Activated naive CD8-positive, alpha-beta T cell (primary cell): Measurements from ENCODE around the gene ACOT7.
A peak's percentile ranks its signal among the peaks of the same experiment; 100 is the strongest.

Experiments
- H3K27ac Mint-ChIP-seq: one replicate; pipeline ENCODE4 v1.8.0; 2021; ENCODE audit warnings: mixed read lengths
- H3K27me3 Mint-ChIP-seq: one replicate; pipeline ENCODE4 v1.8.0; 2021; ENCODE audit warnings: mixed read lengths
- H3K36me3 Mint-ChIP-seq: one replicate; pipeline ENCODE4 v1.8.0; 2021; ENCODE audit warnings: mixed read lengths
- H3K4me1 Mint-ChIP-seq: one replicate; pipeline ENCODE4 v1.8.0; 2021; ENCODE audit warnings: low read depth, mixed read lengths
- H3K4me3 Mint-ChIP-seq: one replicate; pipeline ENCODE4 v1.8.0; 2021; ENCODE audit warnings: mild to moderate bottlenecking, mixed read lengths
- H3K9me3 Mint-ChIP-seq: one replicate; pipeline ENCODE4 v1.8.0; 2021; ENCODE audit warnings: low read depth, mixed read lengths

The ACOT7 gene

DNA sequence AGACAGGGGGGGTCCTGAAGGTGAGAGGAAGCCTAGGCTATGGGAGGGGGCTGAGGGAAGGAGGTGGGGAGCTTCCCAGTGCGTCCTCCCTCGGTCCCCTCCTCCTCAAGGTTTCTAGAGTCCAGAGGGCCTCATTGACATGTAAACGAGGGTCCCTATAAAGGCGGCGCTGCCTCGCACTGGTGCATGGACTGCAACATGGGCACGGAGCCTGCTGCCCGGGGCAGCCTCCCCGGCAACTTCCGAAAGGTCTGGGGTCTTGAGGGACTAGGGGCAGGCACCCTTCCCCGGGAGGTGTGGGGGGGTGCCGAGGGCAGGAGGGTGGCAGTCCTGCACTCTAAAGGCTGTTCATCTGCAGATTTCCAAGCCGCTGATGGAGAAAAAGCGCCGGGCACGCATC, 149.6 kb downstream of the ACOT7 start, which contains the start of gene HES3:
HES3 (plus strand) TSS at position 187 of the 400 bp plus-strand sequence; CDS start at position 374, 187 bp downstream.
- Mint-ChIP-seq H3K9me3 (no peaks in the 10 kb centered on the region), H3K4me1 (peaks cover 11% of the 10 kb centered on the region), H3K36me3 (no peaks in the 10 kb centered on the region), H3K27me3 (peaks cover 32% of the 10 kb centered on the region), H3K4me3 (no peak within 1 kb of the TSS), H3K27ac (no peak within 1 kb of the TSS)

DNA sequence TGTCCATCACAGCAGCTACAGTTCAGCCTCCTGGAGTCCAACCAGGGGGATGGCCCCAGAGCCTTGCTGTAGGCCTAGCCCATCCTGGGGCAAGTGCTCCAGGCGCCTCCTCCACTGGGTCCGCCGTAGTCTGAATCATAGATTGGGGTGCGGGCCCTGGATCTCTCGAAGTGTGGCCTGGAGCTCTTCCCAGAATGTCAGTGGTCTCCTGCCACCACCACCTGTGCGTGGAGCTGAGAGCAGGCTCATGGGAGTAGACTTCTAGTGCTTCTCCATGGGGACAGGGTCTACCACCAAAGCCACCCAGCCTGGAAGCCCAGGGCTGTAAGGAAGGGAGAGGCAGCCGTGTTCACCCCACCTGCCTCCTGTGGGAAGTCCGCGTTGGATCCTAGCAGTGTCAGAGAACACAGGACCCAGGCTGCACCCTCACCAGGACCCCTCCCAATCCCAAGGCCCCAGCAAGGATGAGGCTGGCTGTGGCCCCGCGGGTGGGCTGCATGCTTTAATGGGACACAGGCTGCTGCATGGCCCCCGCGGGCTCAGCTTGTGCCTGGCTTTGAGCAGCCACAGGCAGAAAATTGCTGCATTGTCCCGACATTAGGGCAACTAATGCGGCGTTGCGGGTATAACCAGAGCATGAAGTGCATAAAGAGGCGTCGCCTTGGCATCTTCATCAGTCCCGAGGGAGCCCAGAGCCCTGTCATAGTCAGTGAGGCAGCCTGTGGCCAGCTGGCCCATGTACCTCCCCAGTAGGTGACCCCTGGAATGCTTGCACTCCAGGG, 150.3 kb downstream of the ACOT7 start:
- H3K36me3 Mint-ChIP-seq, result no peaks in the 10 kb centered on the region
- H3K4me3 Mint-ChIP-seq, result no peak overlapping the region
- H3K4me1 Mint-ChIP-seq, result peaks cover 11% of the 10 kb centered on the region
- H3K27me3 Mint-ChIP-seq, result peaks cover 35% of the 10 kb centered on the region
- no peak overlapping the region for H3K27ac Mint-ChIP-seq
- no peaks in the 10 kb centered on the region for H3K9me3 Mint-ChIP-seq

DNA sequence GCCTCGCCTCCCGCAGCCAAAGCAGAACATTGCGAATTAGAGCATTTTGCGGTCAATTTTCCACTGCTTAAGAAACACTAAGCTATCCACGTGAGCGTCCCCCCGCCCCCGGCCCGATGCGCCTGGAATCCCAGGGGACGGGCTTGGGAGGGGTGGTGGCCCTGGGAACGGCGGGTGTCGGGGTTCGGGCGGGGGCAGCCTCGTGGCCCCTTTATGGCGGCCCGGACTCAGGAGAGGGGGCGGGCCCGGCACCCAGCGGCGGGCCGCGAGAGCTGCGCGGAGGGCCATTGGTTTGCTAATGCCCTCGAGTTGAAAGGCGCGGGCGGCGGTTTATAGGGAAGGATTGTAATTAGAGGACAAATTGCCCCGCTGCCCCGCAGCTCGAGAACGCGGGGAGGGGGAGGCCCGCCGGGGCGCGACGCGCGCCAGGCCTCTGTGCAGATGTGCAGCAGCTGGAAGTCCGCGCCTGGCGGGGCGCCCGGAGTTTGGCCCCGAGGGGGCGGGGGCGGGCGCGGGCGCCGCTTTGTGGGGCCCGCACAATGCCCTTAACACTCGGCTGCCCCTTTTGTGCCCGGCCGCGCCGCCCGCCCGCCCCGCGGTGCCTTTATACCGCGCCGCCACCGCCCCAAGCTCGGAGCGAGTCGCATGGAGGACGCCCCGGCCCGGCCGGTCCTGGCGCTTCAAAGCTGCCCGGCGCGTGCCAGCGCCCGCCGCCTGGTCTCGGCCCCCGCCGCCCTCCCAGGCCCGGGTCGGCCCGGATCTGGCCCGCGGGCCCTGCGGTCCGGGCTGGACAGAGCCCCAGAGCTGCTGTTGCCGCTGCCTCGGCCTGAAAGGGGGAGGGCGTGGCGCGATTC, 151.5 kb downstream of the ACOT7 start:
- Mint-ChIP-seq H3K4me1 (peaks cover 11% of the 10 kb centered on the region), H3K4me3 (no peak overlapping the region)

DNA sequence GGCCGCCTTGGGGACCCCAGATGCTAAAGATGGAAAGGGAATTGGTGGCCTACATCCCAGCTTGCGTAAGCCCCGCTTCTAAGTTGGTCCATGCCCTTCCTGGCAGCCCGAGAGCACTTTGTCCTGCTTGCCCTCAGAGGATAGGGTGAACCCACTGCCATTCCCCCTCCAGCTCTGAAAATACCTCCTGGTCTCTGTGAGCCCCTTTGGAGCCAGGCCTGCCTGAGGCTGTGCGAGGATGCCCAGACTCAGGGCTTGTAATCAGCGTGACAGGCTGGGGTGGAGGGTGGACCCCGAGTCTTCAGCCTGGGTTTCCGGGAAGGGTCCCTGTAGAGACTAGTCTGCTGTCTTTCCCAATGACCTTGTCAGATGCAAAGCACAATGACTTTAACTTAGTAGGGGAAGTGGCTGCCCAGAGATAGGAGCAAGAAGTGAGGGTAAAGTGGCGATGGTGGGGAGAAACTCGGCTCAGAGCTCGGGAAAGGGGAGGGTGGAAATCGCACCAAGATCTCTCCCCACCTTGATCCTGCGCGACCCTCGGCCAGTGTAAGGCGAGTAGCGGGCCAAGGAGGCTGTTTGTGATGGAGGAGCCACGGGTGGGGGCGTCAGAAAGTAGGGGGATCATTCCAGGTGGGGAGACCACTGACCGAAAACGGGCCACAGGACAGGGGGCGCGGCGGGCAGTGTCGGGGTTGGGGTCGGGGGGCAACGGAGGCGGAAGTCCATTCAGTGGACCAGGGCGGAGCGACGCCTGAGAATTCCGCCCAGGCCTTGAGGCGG, 152.3 kb downstream of the ACOT7 start:
- H3K4me3 Mint-ChIP-seq, result peak overlapping the region; percentile 3
- no peak overlapping the region for H3K27ac Mint-ChIP-seq

More for the DNA sequence above, 151.5 kb downstream of the ACOT7 start:
- Mint-ChIP-seq H3K9me3 (no peaks in the 10 kb centered on the region), H3K36me3 (no peaks in the 10 kb centered on the region), H3K27ac (no peak overlapping the region), H3K27me3 (peaks cover 31% of the 10 kb centered on the region)

DNA sequence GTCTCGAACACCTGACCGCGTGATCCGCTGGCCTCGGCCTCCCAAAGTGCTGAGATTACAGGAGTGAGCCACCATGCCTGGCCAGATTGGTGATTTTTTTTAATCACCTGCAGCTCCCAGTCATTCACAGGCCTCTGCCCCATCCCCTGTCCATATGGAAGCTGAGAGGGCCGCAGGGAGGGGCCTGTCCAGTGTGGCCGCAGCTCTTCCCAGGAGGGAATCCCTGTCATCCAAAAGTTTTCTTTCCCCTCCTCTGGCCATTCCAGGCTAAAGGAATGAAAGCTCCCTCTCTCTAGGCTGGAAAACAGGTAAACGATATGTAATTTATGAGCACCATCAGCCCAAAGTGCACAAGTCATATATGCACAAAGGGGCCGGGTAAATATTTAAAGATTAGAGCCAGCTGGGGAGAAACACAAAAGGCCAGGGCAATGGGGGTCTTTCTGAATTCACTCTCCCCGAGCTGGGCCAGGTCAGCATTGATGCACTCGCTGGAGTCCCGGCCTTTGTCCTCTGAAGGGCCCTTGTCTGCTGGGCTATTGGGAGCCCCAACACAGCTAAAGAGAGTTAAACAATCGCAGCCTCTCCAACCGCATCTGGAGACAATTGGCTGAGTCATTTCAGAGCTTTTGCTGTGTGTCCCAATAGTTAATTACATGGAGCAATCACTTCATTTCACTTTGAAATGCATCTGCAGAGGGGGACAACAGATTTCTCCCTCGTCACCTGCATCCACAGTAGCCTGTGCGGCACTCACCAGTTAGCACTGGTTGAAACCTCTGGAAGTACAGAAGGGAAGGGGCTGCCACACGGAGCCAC, 153.4 kb downstream of the ACOT7 start:
- Mint-ChIP-seq H3K36me3 (no peaks in the 10 kb centered on the region), H3K4me1 (peaks cover 6% of the 10 kb centered on the region), H3K9me3 (no peaks in the 10 kb centered on the region), H3K27me3 (peaks cover 23% of the 10 kb centered on the region), H3K4me3 (no peak overlapping the region), H3K27ac (no peak overlapping the region)

More for the DNA sequence above, 152.3 kb downstream of the ACOT7 start:
- peaks cover 23% of the 10 kb centered on the region for H3K27me3 Mint-ChIP-seq
- H3K4me1 Mint-ChIP-seq, result peaks cover 6% of the 10 kb centered on the region
- no peaks in the 10 kb centered on the region for H3K9me3 Mint-ChIP-seq
- H3K36me3 Mint-ChIP-seq, result no peaks in the 10 kb centered on the region

DNA sequence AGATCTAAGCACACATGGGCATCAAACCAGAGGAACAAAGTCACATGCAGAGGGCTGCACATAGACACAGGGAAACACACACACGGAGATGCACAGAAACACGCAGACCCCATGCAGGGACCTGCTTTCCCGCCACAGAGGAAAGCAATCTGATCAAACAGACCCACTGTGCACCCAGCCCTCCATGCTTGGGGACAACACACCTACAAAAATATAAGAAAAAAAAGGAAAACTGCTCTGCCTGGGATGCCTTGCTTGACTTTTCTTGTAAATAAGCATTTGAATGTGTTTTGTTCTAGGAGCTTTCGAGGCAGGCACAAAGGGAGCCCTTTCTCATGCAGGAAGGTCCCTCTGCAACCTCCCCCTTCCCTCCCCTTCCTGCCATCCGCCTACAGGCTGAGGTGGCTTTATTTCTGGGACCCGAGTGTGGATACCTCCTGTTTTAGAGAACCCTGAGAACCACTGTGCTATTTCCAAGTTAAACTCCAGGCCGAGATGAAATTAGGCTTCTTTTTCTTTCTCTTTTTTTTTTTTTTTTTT, 154.3 kb downstream of the ACOT7 start:
- H3K4me3 Mint-ChIP-seq, result no peak overlapping the region
- H3K27me3 Mint-ChIP-seq, result peaks cover 23% of the 10 kb centered on the region
- peaks cover 11% of the 10 kb centered on the region for H3K4me1 Mint-ChIP-seq
- H3K9me3 Mint-ChIP-seq, result no peaks in the 10 kb centered on the region
- H3K36me3 Mint-ChIP-seq, result no peaks in the 10 kb centered on the region
- no peak overlapping the region for H3K27ac Mint-ChIP-seq

DNA sequence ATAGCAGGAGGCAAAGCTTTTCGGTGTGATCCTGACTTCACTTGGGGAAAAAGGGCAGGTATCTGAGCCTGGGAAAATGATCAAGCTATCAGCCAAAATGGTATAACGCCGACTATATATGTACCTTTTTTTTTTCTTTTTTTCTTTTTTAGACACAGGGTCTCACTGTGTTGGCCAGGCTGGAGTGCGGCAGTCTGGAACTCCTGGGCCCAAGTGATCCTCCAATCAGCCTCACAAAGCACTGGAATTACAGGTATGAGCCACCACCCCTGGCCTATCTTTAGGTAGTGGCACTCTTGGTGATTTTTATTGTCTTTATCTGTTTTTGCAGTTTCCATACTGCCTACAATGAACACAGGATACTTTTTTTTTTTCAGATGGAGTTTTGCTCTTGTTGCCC, 156.5 kb downstream of the ACOT7 start:
- Mint-ChIP-seq H3K27me3 (peaks cover 19% of the 10 kb centered on the region), H3K9me3 (no peaks in the 10 kb centered on the region), H3K27ac (no peak overlapping the region), H3K4me1 (peaks cover 15% of the 10 kb centered on the region), H3K4me3 (peak overlapping the region; percentile 53), H3K36me3 (peaks cover 6% of the 10 kb centered on the region)

DNA sequence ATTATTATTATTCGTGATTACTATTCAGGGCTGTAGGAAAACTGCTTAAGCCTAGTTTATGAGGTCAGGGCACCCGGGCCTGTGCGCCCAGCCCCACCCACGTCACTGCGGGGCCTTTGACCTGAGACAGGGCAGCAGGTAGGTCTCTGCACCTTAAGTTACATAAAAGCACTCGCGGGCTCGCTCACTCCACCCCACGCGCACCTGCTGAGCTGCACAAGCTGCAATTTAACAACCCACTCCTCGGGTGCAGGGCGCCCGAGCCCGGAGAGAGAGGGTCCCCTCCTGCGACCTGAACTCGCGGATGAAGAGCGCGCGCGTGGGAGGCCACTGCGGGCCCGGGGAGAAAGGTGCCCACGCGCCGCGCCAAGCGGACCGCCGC, 158.3 kb downstream of the ACOT7 start:
- no peaks in the 10 kb centered on the region for H3K9me3 Mint-ChIP-seq
- H3K4me1 Mint-ChIP-seq, result peaks cover 9% of the 10 kb centered on the region
- H3K36me3 Mint-ChIP-seq, result peaks cover 6% of the 10 kb centered on the region
- H3K27ac Mint-ChIP-seq, result peak overlapping the region; percentile 80
- peaks cover 10% of the 10 kb centered on the region for H3K27me3 Mint-ChIP-seq
- H3K4me3 Mint-ChIP-seq, result peak overlapping the region; percentile 89

DNA sequence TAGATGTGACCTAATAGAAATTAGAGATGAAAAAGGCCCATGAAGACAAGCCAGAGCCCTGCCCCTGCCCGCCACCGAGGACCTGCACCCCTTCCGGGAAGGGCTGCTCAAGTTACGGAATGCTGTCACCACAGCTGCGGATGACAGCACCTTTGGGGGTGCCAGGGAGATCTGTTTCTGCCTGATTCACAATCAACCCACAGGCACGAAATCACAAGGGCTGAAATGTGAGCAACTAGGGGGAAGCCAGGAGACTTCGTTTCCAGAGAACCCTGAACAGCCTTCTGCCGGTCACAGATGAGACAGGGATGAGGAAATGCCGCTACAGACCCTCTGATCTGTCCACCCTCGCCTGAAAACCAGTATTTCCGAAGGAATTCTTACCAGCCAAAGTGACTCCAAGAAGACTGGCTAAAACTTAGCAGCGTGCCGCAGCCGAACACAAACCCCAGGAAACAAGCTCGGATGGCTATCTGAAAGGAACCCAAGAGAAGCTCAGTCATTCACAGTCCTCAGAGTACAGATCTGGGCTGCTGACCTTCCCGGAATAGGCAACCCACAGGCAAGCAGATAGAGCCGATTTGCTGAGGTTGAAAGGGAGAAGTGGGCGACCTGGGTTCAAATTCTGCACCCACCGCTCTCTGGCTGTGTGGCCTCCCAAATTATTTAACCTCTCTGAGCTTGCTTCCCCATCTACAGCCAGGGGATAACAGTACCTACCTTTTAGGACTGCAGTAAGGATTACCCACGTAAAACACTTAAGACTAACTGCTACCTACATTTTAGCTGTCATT, 158.9 kb downstream of the ACOT7 start:
- H3K36me3 Mint-ChIP-seq, result peaks cover 6% of the 10 kb centered on the region
- peak overlapping the region; percentile 89 for H3K4me3 Mint-ChIP-seq
- peak overlapping the region; percentile 80 for H3K27ac Mint-ChIP-seq
- peaks cover 9% of the 10 kb centered on the region for H3K4me1 Mint-ChIP-seq
- peaks cover 7% of the 10 kb centered on the region for H3K27me3 Mint-ChIP-seq
- H3K9me3 Mint-ChIP-seq, result no peaks in the 10 kb centered on the region

DNA sequence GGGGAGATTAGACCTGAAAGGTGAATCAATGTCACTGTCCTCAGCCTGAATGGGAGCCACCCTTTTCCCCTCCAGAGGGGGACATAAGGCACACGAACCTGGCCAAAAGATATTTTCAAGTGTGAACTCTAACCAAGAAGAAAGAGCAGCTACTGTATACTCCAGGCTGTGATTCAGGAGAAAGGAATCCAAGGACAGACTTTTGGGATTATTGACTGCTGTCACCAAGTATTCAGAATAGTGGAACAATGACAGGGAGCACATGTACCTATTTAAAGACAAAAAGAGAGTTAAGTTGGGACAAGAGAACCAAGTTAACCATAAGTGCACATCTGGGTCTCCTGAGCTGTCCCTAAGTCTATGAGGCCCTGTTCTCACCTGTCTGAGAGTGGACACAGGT, 160.2 kb downstream of the ACOT7 start:
- H3K36me3 Mint-ChIP-seq, result peaks cover 6% of the 10 kb centered on the region
- H3K27me3 Mint-ChIP-seq, result no peaks in the 10 kb centered on the region
- H3K4me3 Mint-ChIP-seq, result peak overlapping the region; percentile 46
- no peaks in the 10 kb centered on the region for H3K9me3 Mint-ChIP-seq
- no peak overlapping the region for H3K27ac Mint-ChIP-seq
- peaks cover 9% of the 10 kb centered on the region for H3K4me1 Mint-ChIP-seq

DNA sequence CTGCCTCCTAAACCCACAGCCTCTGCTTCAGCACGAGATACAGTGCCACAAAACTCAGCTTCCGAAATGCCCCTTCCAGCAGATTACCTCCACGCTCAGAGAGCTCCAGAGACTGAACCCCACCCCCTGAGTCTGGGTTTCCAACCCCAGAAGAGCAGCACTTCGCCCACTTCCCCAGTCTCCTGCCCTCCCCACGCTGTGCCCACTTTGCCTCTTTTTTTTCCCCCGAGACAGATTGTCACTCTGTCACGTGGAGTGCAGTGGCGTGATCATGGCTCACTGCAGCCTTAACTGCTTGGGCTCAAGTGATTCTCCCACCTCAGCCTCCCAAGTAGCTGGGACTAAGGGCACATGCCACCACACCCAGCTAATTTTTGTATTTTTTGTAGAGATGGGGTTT, 167.9 kb downstream of the ACOT7 start:
- no peaks in the 10 kb centered on the region for H3K9me3 Mint-ChIP-seq
- H3K4me1 Mint-ChIP-seq, result no peaks in the 10 kb centered on the region
- H3K27me3 Mint-ChIP-seq, result no peaks in the 10 kb centered on the region
- no peak overlapping the region for H3K4me3 Mint-ChIP-seq
- peaks cover 9% of the 10 kb centered on the region for H3K36me3 Mint-ChIP-seq
- H3K27ac Mint-ChIP-seq, result no peak overlapping the region

DNA sequence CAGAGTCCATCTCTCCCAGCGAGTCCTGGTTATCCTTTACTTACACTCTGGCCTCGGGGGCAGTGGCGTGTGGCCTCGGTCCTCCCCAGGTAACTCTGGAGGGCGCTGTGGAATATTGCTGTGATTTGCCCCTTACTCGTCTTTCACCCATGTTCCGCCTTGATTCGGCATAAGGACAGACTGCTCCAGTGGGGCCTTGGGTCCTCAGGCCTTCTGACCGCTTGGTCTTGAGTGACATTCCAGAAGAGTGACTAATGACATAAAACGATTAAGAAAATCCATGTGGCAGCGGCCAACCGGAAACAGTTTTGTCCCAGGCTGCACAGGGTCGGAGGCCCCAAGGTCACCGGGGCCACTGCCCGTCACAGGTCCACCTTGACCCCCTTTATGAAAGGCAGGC, 168.8 kb downstream of the ACOT7 start:
- Mint-ChIP-seq H3K36me3 (peaks cover 10% of the 10 kb centered on the region), H3K27me3 (no peaks in the 10 kb centered on the region), H3K27ac (no peak overlapping the region), H3K9me3 (no peaks in the 10 kb centered on the region), H3K4me1 (no peaks in the 10 kb centered on the region), H3K4me3 (no peak overlapping the region)

DNA sequence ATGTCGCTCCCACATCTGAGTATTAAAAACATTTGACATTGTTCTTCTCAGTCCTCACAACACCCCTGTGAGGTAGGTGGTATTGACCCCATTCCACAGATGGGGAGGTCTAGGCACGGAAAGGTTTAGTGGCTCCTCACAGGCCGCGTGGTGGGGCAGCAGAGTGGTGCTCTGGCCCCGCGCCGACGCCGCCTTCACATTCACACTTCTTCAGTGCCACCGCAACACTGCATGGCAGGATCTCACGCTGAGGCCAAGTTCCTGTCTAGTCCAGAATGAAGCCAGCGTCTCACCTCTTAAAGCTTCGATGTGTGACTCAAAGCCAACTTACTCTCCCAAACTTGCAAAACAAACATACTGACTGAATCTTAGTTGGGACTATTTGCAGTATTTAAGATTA, 169.9 kb downstream of the ACOT7 start:
- H3K27ac Mint-ChIP-seq, result no peak overlapping the region
- H3K9me3 Mint-ChIP-seq, result no peaks in the 10 kb centered on the region
- H3K4me3 Mint-ChIP-seq, result no peak overlapping the region
- H3K4me1 Mint-ChIP-seq, result no peaks in the 10 kb centered on the region
- peaks cover 10% of the 10 kb centered on the region for H3K36me3 Mint-ChIP-seq
- no peaks in the 10 kb centered on the region for H3K27me3 Mint-ChIP-seq
